COLO668 (cell line): ENCODE measurements around the gene GRB2.
"Not testable (repeated sequence)": the region's sequence is repeated elsewhere in the genome, so short reads cannot be mapped to it uniquely, and the experiment has no call there.

Source experiments
- DNase-seq: peaks from one replicate; lab custom pipeline; 2025; ENCODE audit not compliant: unreplicated experiment; lab: John Stamatoyannopoulos, UW

Gene GRB2

GRCh38 chr17:75288770-75289114 is 116.7 kb downstream of the GRB2 start:
- DNase-seq, result peak; percentile 74

- DNase-seq, result no peak
Observed at GRCh38 chr17:75288359-75288758, 117.1 kb downstream of the GRB2 start.

- no peak for DNase-seq
Observed at GRCh38 chr17:75287221-75287620, 118.3 kb downstream of the GRB2 start.

DNA sequence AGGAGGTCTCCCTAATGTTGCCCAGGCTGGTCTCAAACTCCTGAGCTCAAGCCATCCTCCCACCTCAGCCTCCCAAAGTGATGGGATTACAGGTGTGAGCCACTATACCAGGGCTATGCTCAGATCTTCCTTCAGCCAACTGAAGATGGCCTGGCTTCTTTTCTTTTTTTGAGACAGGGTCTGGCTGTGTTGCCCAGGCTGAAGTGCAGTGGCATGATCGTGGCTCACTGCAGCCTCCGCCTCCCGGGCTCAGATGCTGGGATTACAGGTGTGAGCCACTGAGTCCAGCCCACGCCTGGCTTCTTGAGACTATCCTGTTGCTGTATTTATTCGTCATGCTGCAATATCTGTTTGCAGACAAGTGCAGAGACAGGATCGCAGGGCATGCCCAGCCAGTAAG is 120.4 kb downstream of the GRB2 start:
- no peak for DNase-seq

DNA sequence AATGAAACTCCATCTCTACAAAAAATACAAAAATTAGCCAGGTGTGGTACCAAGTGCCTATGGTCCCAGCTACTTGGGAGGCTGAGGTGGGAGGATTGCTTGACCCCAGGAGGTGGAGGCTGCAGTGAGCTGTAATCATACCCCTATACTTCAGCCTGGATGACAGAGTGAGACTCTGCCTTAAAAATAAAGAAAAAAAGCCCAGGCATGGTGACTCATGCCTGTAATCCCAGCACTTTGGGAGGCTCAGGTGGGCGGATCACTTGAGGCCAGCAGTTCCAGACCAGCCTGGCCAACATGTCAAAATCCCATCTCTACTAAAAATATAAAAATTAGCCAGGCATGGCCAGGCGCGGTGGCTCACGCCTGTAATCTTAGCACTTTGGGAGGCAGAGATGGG is 125.3 kb downstream of the GRB2 start:
- DNase-seq, result not testable (repeated sequence)

DNA sequence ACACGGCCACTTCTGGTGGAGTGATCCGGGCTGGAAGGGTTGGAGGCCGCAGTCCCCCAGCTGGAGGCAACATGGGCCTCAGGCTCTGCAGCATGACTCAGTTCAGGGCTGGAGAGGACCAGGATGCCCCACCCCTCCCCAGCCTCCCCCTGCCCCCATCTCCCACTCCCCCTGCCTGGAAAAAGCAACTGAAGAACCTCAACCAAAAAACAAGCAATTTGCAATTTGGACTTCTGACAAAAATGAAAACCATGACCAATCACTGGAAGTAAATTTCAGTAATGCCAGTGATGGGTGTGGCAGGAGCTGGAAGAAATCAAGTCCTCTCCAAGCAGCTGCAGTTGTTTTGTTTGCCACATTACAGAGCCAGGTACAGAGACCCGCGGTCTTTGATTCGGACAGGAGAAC is 127.8 kb downstream of the GRB2 start:
- no peak for DNase-seq

DNA sequence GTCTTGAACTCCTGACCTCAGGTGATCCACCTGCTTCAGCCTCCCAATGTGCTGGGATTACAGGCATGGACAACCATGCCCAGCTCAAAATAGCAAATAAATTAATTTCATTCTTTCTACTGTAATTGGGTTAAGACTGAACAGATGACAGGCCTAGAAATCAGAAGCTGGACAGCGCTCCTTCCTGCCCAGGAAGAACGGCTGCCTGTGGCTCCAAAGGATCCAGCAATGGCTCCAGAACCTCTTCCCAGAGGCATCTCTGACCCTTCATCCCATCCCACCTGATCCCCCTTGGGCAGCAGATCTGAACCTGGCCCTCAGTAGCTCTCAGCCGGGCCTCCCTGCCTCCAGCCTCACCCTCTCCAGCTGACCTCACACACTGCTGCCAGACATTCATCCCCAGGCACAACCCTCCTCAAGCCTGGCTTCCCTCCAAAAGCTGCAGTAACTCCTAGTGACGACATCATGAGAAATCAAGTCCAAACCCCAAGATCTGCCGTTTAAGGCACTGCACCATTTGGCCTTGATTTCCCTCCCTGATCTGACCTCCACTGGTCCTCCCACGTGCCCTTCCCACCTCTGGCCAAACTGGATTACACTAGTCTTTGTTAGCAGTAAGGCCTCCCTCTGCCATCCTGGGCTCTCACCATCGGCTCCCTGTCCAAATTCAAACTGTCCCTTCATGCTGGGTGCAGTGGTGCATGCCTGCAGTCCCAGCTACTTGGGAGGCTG is 131.3 kb downstream of the GRB2 start:
- no peak for DNase-seq

- no peak for DNase-seq
Observed at GRCh38 chr17:75272848-75273184, 132.7 kb downstream of the GRB2 start.

- peak; percentile 7 for DNase-seq
Observed at GRCh38 chr17:75271955-75272847, 133.3 kb downstream of the GRB2 start.

DNA sequence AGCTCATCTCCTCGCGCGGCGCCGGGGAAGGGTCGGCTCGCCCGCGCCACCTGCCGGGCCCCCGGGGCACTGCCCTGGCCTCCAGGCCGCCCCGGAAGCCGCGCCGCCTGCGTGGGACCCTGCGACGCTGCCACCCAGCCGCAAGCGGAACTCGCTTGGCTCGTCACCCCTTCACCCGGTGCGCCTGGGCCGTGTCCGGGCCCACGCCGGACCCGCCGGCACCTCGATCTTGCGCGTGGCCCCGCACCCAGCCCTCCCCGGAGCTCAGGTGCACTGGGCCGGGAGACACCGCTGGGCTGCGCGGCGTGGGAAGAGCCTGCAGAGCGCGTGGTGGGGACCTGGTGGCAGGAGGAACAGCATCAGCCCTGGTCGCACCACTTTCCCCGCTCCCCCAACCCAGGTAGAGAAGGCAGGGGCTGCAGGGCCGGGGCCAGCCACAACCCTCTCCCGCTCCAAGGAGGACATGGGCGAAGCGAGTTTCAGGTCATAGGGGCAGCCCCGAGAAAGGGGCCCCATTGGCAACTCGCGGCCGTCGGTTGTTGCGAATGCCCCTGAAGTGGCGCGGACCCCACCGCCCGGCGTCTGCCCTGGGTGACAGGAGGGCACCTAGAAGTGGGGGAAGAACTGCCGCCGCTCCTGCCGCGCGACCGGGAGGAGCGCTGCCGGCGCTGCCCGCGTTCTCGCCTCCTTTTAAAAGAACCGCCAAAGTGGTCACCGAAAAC is 134.1 kb downstream of the GRB2 start:
- DNase-seq, result peak; percentile 91

DNA sequence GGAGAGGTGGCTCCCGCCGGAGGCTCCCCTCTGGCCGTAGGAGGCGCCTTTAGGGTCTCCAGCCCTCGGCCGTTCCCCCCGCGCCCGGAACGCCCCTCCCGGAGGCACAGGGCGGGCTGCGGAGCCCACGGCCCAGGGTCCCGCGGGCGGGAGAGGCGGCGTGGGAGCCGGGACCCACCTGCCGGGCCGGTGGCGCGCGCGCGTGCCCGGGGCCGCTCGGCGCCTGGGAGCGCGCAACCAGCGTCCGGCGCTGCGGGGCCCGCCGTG is 134.6 kb downstream of the GRB2 start, which contains the start of gene MIF4GD:
TSS of gene MIF4GD (minus strand) at position 266 of the 267 bp plus-strand sequence. CDS start 1,036 bp downstream, outside the sequence.
- no peak for DNase-seq

DNA sequence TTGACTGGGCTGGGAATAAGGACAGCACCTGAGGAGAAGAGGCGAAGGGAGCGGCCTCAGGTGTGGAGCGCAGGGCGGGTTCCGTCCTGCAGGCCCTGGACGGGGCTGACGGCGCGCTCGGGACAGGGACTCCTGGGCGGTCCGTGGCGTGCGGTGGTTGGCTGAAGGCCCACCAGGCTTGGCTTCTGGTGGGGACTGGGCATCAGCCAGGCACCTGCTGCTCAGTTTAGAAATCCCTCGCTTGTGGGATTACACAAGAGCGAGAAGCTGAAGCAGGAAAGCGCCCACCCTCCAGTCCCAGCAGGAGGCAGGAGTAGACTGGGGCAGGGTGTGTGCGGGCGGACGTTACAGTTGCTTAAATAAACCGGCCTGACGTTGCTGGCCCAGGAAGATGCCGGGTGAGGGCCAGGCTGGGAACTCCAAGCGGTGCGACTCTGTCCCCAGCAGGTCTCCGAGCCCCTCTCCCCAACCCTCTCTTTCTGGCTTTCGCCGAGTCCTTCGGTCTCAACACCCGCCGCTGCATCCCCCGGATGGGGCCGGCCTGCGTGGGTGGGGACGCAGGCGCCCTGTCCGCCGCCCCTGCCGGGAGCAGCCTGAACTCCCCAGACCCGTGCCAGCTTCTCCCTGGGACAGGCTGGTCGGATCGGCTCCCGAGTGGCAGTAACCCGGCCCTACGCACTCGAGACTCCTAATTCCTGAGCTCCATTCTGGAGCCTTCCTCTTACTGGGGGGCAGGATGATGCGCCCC is 135.1 kb downstream of the GRB2 start:
- DNase-seq, result peak; percentile 61

DNA sequence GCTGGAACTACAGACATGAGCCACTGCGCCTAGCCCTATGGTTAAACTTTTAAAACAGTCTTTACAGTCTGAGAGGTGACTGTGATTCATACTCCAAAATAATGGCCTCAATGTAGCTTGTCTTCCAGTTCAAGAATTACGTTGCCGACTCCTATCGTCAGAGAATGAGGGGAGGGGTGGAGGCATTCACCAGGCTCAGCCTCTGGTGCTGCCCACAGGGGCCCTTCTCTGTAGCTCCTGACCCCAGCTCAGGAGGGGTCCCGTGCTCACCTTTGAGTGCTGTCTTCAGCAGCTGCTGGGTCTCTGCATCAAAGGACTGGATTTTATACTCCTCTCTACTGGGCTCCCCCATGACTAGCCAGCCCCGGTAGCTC is 135.6 kb downstream of the GRB2 start:
- no peak for DNase-seq
